HepG2 (cell line): ENCODE measurements around the gene MEGF11.

Experiments used
- POLR2A ChIP-seq, 2 experiments: IDR thresholded peaks; 2 replicates each; pipeline ENCODE4 v1.6.1; 2011; ENCODE audit warnings: low read depth in 2 of 2, low read length in 2 of 2, mild to moderate bottlenecking in 1 of 2, moderate library complexity in 1 of 2; ENCODE audit not compliant: insufficient read depth in 1 of 2
- SRF ChIP-seq: IDR thresholded peaks from 2 replicates; pipeline ENCODE4 v1.6.1; 2011; ENCODE audit warnings: mild to moderate bottlenecking, low read depth, low read length, moderate library complexity
- ZNF20 ChIP-seq: sonication (generic); formaldehyde crosslinking; IDR thresholded peaks from 2 replicates; pipeline ENCODE4 v1.4.0; 2020; ENCODE audit warnings: mild to moderate bottlenecking, moderate library complexity, missing genetic modification reagents
- ZNF644 ChIP-seq: IDR thresholded peaks from 2 replicates; pipeline ENCODE4 v1.6.1; 2016; ENCODE audit warnings: low read depth

DNA sequence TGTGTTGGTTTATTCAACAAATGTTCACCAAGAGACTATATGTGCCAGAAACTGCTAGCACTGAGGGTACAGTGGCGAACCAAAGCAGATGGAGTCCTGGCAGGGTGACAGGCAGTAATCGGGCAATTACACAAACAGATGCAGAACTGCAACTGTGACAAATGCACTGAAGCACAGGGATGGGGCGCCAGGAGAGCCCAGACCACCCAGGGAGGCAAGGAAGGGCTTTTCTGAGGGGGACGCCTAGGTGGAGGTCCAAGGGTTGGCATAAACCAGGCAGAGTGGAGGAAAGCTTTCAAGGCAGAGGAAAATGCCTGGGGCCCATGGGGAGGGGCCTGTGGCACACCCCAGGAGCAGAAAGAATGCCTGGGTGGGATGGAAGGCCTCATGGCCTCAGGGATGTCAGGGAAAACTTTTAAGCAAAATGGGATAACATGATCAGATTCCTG is 45.3 kb upstream of the MEGF11 start:
- TF ChIP-seq SRF (no peak), ZNF20 (no peak), POLR2A (IDR thresholded peaks at IDR 0.05; ENCODE audit: insufficient read depth in 1 of 2, low read depth in 2 of 2, low read length in 2 of 2) (no peak), ZNF644 (CRISPR knock-in tag) (no peak)
